ENCODE data around the gene ITLN2.

DNA sequence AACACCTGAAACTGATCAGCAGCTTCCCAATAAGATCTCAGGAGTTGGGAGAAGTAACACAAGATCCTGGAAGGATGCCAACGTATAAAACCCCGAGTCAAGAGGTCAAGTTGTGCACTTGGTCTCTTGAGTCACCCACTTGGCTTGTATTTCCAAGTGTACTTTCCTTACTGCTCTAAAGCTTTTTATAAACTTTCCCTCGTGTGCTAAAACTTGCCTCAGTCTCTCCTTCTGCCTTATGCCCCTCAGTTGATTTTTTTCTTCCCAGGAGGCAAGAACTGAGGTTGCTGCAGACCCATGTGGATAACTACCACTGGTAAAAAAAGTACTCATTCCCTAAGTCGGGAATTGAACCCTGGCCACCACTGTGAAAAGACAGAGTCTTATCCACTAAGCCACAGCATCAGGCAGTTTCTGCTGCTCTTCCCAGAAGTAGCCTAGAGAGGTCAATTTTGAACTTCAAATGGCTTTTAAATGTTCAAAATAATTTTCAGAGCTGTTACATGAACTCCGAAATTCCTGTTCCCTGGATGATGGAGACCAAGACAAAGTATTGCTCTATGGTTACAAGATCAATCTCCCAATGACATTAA lies 28.9 kb downstream of the ITLN2 start:
- TF ChIP-seq, protein P1, sequence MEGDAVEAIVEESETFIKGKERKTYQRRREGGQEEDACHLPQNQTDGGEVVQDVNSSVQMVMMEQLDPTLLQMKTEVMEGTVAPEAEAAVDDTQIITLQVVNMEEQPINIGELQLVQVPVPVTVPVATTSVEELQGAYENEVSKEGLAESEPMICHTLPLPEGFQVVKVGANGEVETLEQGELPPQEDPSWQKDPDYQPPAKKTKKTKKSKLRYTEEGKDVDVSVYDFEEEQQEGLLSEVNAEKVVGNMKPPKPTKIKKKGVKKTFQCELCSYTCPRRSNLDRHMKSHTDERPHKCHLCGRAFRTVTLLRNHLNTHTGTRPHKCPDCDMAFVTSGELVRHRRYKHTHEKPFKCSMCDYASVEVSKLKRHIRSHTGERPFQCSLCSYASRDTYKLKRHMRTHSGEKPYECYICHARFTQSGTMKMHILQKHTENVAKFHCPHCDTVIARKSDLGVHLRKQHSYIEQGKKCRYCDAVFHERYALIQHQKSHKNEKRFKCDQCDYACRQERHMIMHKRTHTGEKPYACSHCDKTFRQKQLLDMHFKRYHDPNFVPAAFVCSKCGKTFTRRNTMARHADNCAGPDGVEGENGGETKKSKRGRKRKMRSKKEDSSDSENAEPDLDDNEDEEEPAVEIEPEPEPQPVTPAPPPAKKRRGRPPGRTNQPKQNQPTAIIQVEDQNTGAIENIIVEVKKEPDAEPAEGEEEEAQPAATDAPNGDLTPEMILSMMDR (IDR thresholded peaks at IDR 0.05) = no peak
- TF ChIP-seq, protein P2, sequence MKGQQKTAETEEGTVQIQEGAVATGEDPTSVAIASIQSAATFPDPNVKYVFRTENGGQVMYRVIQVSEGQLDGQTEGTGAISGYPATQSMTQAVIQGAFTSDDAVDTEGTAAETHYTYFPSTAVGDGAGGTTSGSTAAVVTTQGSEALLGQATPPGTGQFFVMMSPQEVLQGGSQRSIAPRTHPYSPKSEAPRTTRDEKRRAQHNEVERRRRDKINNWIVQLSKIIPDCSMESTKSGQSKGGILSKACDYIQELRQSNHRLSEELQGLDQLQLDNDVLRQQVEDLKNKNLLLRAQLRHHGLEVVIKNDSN (IDR thresholded peaks at IDR 0.05; ENCODE audit: borderline replicate concordance, low read depth) = no peak
